Mesothelial cell of epicardium (in vitro differentiated cells): ENCODE data around the gene VSIG10L. TPM values are rescaled to one million over a fixed set of nuclear protein-coding genes. Genes with fewer than 3 reads are reported as not detected.

ENCODE experiments used
- DNase-seq, 2 experiments: peaks; one replicate each; pipeline ENCODE4 v3.0.0; 2021; ENCODE audit warnings: low spot score in 2 of 2; ENCODE audit not compliant: unreplicated experiment in 2 of 2
- H3K27ac Mint-ChIP-seq: 2 replicates; pipeline ENCODE4 v1.8.0; 2021; ENCODE audit warnings: mixed read lengths
- H3K27me3 Mint-ChIP-seq: 2 replicates; pipeline ENCODE4 v1.8.0; 2021; ENCODE audit warnings: low read depth, mixed read lengths
- H3K36me3 Mint-ChIP-seq: 2 replicates; pipeline ENCODE4 v1.8.0; 2021; ENCODE audit warnings: mixed read lengths
- H3K4me1 Mint-ChIP-seq: 2 replicates; pipeline ENCODE4 v1.8.0; 2021; ENCODE audit warnings: mixed read lengths
- H3K4me3 Mint-ChIP-seq: 2 replicates; pipeline ENCODE4 v1.8.0; 2021; ENCODE audit warnings: mild to moderate bottlenecking, moderate library complexity, mixed read lengths
- H3K9me3 Mint-ChIP-seq: 2 replicates; pipeline ENCODE4 v1.8.0; 2021; ENCODE audit warnings: mixed read lengths
- total RNA-seq: library from RNA; stranded (reverse); gene quantifications from 3 replicates; pipeline ENCODE4 v1.2.1, GENCODE V29; 2021
- TF ChIP-seq, protein P1 (sequence below): fragments of 200-600 bp; sonication (generic); IDR thresholded peaks from one replicate; pipeline ENCODE4 v1.5.0; 2021; ENCODE audit warnings: antibody characterized with exemption; ENCODE audit not compliant: unreplicated experiment

Gene VSIG10L
- total RNA-seq, 1 donor from 2014 or later: 8.9 TPM

DNA sequence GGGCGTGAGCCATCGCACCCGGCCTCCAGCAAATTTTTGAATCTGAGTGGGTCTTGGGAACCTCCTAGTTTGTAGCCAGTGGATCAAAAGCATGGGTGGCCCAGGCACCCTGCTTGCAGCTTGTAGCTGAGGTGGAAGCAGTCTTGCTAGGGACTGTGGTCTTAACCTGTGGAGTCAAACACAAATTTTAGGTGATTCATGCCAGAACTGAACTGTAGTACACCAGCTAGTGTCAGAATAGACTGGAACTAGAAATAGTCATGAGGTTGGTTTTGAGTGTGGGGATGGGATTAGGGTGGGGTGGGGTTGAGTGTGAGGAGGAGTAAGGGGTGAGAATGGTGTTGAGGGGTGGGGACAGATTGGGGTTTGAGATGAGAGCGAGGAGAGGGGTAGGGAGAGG lies 40.1 kb upstream of the VSIG10L start:
- Mint-ChIP-seq H3K36me3 (no peaks in the 10 kb centered on the region), H3K4me1 (no peaks in the 10 kb centered on the region), H3K27ac (no peak overlapping the region), H3K4me3 (no peak overlapping the region), H3K9me3 (no peaks in the 10 kb centered on the region), H3K27me3 (no peaks in the 10 kb centered on the region)
- no peak for DNase-seq
- TF ChIP-seq, protein P1, sequence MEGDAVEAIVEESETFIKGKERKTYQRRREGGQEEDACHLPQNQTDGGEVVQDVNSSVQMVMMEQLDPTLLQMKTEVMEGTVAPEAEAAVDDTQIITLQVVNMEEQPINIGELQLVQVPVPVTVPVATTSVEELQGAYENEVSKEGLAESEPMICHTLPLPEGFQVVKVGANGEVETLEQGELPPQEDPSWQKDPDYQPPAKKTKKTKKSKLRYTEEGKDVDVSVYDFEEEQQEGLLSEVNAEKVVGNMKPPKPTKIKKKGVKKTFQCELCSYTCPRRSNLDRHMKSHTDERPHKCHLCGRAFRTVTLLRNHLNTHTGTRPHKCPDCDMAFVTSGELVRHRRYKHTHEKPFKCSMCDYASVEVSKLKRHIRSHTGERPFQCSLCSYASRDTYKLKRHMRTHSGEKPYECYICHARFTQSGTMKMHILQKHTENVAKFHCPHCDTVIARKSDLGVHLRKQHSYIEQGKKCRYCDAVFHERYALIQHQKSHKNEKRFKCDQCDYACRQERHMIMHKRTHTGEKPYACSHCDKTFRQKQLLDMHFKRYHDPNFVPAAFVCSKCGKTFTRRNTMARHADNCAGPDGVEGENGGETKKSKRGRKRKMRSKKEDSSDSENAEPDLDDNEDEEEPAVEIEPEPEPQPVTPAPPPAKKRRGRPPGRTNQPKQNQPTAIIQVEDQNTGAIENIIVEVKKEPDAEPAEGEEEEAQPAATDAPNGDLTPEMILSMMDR: no peak

DNA sequence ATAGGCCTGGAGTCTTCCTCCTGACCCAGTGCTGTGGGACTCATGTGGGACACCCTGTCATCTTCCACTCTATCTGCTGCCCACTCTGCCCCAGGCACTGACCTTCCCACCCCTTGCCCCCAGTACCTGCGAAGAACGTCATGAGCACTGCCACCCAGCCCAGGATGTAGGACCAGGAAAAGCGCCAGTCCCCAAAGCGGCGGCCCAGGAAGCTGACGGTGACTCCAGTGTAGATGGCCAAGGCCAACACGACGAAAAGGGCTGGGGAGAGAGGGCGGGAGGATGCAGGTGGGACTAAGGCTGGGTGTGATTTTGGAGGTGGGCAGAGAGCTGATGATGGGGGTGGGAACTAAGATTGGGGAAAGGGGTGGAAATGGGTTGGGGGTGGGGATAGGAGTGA lies 38.4 kb upstream of the VSIG10L start:
- no peaks in the 10 kb centered on the region for H3K9me3 Mint-ChIP-seq
- no peak overlapping the region for H3K4me3 Mint-ChIP-seq
- H3K36me3 Mint-ChIP-seq: no peaks in the 10 kb centered on the region
- no peak overlapping the region for H3K27ac Mint-ChIP-seq
- DNase-seq: no peak
- no peaks in the 10 kb centered on the region for H3K27me3 Mint-ChIP-seq
- TF ChIP-seq, protein P1: no peak
- no peaks in the 10 kb centered on the region for H3K4me1 Mint-ChIP-seq

DNA sequence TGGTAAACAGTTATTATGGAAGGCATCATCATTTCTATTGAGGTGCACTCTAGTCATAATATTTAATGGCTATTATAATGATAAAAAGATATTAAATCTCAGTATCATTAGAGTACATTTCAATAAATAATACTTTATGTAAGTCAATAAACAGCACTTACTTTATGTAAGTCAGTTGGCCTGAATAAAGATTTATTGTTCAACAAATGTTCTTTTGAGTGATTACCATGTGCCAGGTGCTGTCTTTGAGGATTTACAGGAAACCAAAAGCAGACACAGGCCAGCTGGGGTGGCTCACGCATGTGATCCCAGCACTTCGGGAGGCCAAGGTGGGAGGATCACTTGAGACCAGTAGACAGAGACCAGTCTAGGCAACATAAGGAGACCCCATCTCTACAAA lies 35.5 kb upstream of the VSIG10L start:
- H3K4me3 Mint-ChIP-seq: no peak overlapping the region

DNA sequence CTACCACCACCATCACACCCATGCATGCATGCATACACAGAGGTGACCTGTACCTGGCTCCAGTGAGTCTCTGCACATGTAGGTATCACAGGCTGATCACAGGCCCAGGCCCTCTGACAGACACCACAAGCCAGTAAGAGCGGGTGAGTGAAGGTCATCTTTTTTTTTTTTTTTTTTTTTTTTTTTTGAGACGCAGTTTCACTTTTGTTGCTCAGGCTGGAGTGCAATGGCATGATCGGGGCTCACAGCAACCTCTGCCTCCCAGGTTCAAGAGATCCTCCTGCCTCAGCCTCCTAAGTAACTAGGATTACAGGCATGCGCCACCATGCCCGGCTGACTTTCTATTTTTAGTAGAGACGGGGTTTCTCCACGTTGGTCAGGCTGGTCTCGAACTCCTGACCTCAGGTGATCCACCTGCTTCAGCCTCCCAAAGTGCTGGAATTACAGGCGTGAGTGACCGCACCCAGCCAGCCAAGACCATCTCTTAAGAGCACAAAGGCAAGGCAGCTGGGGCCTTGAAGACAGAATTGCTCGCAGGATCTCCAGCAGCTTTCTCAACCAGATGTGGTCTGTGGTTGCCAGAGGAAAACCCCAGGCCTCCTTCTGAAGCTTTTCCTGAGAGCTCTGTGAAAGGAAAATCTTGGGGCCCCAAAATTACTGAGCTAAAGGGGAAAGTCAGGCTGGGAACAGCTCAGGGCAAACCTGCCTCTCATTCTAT lies 33.7 kb upstream of the VSIG10L start:
- H3K27me3 Mint-ChIP-seq: peaks cover 17% of the 10 kb centered on the region
- H3K27ac Mint-ChIP-seq: no peak overlapping the region
- DNase-seq: no peak
- TF ChIP-seq, protein P1: no peak
- no peaks in the 10 kb centered on the region for H3K9me3 Mint-ChIP-seq
- no peaks in the 10 kb centered on the region for H3K36me3 Mint-ChIP-seq
- H3K4me3 Mint-ChIP-seq: no peak overlapping the region
- no peaks in the 10 kb centered on the region for H3K4me1 Mint-ChIP-seq

More for the DNA sequence above, 35.5 kb upstream of the VSIG10L start:
- no peak for DNase-seq
- H3K27ac Mint-ChIP-seq: no peak overlapping the region
- H3K36me3 Mint-ChIP-seq: no peaks in the 10 kb centered on the region
- H3K4me1 Mint-ChIP-seq: no peaks in the 10 kb centered on the region
- H3K27me3 Mint-ChIP-seq: peaks cover 6% of the 10 kb centered on the region
- TF ChIP-seq, protein P1: no peak
- no peaks in the 10 kb centered on the region for H3K9me3 Mint-ChIP-seq

DNA sequence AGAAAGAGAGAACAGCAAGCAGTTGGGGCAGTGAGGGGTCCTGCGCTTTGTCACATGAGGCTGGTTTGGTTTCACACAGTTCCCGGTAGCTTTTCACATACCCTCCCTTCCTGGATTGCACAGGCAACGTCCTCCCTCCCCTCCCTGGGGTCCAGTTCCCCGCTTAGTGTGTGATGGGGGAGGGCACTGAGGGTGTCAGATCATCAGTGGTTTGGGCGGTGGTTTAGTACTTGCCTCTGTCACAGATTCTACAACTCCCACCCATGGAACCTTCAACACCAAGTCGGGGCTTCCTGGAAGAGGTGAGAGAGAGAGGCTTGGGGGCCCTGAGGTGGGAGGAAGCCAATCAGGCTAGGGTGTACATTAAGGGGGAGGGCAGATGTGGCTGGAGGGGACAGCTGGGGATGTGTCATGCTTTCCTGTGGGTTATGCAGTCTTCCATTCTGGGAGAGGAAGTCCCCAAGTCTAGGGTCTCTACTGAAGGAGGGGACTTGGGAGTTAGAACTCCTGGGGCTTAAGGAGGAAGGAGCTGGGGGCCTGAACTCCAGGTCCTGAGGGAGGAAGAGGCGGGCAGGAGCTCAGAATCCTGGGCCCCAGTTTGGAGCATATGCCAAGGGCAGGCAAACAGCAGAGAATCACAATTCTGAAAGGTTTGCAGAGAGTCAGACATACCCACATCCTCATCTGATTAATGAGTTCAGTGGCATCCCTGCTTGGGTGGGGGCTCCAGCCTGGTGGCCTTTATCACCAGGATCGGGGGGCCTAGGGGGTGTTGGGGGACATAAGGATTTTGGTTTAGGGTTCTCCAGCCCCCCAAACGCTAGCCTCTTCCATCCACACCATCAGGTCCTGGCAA lies 30.9 kb upstream of the VSIG10L start, which contains the start of gene NKG7:
Gene NKG7, minus strand, starts transcription at position 6 of the 856 bp plus-strand sequence. CDS start 119 bp downstream, outside the sequence.
- Mint-ChIP-seq H3K36me3 (no peaks in the 10 kb centered on the region), H3K4me3 (no peak within 1 kb of the TSS), H3K27ac (no peak within 1 kb of the TSS), H3K4me1 (peaks cover 5% of the 10 kb centered on the region), H3K9me3 (no peaks in the 10 kb centered on the region), H3K27me3 (peaks cover 19% of the 10 kb centered on the region)
- DNase-seq: no peak
- TF ChIP-seq, protein P1: no peak
